ENCODE results near the gene CFAP46. TPM values are rescaled to one million over a fixed set of nuclear protein-coding genes. Genes with fewer than 3 reads are reported as not detected.

Gene CFAP46
- total and polyA plus RNA-seq, 4 donors, result 0.33 to 0.59 (median 0.42) TPM

DNA sequence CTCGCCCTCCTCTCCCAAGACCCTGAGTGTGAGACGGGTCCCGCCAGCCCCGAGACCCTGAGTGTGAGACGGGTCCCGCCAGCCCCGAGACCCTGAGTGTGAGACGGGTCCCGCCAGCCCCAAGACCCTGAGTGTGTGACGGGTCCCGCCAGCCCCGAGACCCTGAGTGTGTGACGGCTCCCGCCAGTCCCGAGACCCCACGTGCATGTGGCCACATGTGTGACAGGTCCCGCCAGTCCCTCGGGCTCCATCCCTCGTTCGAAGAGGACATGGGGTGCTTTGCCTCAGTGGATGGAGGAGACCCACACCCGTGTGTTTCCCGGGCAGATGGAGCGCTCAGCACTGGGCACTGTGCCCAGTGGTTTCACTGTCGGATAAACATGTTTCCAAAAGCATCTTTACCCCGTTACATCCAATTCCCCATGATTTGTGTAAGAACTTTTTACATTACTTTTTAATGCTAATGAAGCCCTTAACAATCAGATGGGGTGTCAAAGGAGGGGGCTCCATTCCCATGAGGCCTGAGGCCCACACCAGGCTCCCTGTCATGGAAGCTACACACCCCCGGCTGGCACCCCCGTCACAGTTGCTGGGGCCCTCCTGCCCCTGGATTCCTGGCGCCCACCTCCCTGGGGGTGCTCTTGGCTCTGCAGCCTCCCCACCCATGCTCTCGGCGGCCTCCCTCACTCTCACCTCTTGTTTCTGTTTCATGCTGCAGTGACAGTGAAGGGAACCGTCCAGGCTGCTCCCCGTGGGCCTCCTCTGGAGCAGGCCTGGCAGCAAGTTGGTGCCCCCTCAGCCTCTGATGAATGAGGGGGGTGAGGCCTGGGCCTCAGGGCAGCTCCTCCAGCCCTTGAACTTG lies 48.5 kb upstream of the CFAP46 start:
- Histone ChIP-seq H3K27me3 (ENCODE audit: control insufficient read depth in 4 of 4, insufficient read depth in 4 of 4, low read length in 3 of 4) (peaks cover 0 to 8% (median 1%) of the 10 kb centered on the region in 4 donors), H3K36me3 (ENCODE audit: control insufficient read depth in 4 of 4, insufficient read depth in 3 of 4, low read depth in 1 of 4, low read length in 3 of 4) (no peaks in the 10 kb centered on the region), H3K4me3 (ENCODE audit: low read depth in 1 of 3, low read length in 3 of 3) (no peak overlapping the region), H3K9ac (ENCODE audit: low read depth in 1 of 2, low read length in 2 of 2) (no peak overlapping the region), H3K9me3 (ENCODE audit: control insufficient read depth in 4 of 4, low read length in 3 of 4) (no peaks in the 10 kb centered on the region), H3K27ac (ENCODE audit: low read depth in 1 of 2, low read length in 2 of 2) (no peak overlapping the region), H3K4me1 (ENCODE audit: control insufficient read depth in 4 of 4, insufficient read depth in 4 of 4, low read length in 3 of 4) (peaks cover 0 to 4% (median 0%) of the 10 kb centered on the region in 4 donors)
- WGBS, result 84% methylated on average over 32 of the region's 32 CpGs
- TF ChIP-seq, protein P1, sequence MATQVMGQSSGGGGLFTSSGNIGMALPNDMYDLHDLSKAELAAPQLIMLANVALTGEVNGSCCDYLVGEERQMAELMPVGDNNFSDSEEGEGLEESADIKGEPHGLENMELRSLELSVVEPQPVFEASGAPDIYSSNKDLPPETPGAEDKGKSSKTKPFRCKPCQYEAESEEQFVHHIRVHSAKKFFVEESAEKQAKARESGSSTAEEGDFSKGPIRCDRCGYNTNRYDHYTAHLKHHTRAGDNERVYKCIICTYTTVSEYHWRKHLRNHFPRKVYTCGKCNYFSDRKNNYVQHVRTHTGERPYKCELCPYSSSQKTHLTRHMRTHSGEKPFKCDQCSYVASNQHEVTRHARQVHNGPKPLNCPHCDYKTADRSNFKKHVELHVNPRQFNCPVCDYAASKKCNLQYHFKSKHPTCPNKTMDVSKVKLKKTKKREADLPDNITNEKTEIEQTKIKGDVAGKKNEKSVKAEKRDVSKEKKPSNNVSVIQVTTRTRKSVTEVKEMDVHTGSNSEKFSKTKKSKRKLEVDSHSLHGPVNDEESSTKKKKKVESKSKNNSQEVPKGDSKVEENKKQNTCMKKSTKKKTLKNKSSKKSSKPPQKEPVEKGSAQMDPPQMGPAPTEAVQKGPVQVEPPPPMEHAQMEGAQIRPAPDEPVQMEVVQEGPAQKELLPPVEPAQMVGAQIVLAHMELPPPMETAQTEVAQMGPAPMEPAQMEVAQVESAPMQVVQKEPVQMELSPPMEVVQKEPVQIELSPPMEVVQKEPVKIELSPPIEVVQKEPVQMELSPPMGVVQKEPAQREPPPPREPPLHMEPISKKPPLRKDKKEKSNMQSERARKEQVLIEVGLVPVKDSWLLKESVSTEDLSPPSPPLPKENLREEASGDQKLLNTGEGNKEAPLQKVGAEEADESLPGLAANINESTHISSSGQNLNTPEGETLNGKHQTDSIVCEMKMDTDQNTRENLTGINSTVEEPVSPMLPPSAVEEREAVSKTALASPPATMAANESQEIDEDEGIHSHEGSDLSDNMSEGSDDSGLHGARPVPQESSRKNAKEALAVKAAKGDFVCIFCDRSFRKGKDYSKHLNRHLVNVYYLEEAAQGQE (IDR thresholded peaks at IDR 0.05), result no peak
- no peak for TF ChIP-seq HNF4G (IDR thresholded peaks at IDR 0.05)
- TF ChIP-seq, protein P2, sequence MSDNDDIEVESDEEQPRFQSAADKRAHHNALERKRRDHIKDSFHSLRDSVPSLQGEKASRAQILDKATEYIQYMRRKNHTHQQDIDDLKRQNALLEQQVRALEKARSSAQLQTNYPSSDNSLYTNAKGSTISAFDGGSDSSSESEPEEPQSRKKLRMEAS (IDR thresholded peaks at IDR 0.05), result no peak
- no peak for TF ChIP-seq JUND (IDR thresholded peaks at IDR 0.05)
- TF ChIP-seq, protein P3, sequence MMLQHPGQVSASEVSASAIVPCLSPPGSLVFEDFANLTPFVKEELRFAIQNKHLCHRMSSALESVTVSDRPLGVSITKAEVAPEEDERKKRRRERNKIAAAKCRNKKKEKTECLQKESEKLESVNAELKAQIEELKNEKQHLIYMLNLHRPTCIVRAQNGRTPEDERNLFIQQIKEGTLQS (IDR thresholded peaks at IDR 0.05), result no peak
- TF ChIP-seq, protein P4, sequence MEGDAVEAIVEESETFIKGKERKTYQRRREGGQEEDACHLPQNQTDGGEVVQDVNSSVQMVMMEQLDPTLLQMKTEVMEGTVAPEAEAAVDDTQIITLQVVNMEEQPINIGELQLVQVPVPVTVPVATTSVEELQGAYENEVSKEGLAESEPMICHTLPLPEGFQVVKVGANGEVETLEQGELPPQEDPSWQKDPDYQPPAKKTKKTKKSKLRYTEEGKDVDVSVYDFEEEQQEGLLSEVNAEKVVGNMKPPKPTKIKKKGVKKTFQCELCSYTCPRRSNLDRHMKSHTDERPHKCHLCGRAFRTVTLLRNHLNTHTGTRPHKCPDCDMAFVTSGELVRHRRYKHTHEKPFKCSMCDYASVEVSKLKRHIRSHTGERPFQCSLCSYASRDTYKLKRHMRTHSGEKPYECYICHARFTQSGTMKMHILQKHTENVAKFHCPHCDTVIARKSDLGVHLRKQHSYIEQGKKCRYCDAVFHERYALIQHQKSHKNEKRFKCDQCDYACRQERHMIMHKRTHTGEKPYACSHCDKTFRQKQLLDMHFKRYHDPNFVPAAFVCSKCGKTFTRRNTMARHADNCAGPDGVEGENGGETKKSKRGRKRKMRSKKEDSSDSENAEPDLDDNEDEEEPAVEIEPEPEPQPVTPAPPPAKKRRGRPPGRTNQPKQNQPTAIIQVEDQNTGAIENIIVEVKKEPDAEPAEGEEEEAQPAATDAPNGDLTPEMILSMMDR (IDR thresholded peaks at IDR 0.05; ENCODE audit: low read depth, low read length, missing input control), result no peak
- no peak for TF ChIP-seq GABPA (IDR thresholded peaks at IDR 0.05 in 1 of 2, conservative IDR thresholded peaks at IDR 0.05 in 1 of 2)
- TF ChIP-seq, protein P5, sequence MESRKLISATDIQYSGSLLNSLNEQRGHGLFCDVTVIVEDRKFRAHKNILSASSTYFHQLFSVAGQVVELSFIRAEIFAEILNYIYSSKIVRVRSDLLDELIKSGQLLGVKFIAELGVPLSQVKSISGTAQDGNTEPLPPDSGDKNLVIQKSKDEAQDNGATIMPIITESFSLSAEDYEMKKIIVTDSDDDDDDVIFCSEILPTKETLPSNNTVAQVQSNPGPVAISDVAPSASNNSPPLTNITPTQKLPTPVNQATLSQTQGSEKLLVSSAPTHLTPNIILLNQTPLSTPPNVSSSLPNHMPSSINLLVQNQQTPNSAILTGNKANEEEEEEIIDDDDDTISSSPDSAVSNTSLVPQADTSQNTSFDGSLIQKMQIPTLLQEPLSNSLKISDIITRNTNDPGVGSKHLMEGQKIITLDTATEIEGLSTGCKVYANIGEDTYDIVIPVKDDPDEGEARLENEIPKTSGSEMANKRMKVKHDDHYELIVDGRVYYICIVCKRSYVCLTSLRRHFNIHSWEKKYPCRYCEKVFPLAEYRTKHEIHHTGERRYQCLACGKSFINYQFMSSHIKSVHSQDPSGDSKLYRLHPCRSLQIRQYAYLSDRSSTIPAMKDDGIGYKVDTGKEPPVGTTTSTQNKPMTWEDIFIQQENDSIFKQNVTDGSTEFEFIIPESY (IDR thresholded peaks at IDR 0.05), result no peak
- no peak for TF ChIP-seq HNF4A (conservative IDR thresholded peaks at IDR 0.05)
- TF ChIP-seq NR2F2 (IDR thresholded peaks at IDR 0.05), result no peak
- TF ChIP-seq RAD21 (IDR thresholded peaks at IDR 0.05), result no peak
- no peak for TF ChIP-seq FOXA2 (IDR thresholded peaks at IDR 0.05)
- TF ChIP-seq RXRA (IDR thresholded peaks at IDR 0.05), result no peak
- TF ChIP-seq SP1 (IDR thresholded peaks at IDR 0.05), result no peak
- TF ChIP-seq TAF1 (conservative IDR thresholded peaks at IDR 0.05), result no peak
- TF ChIP-seq YY1 (IDR thresholded peaks at IDR 0.05), result no peak
- no peak for TF ChIP-seq FOXA1 (IDR thresholded peaks at IDR 0.05)
- no peak for TF ChIP-seq EGR1 (IDR thresholded peaks at IDR 0.05; ENCODE audit: low read depth in 2 of 2)
- no peak for DNase-seq (ENCODE audit: low spot score)

All from liver (tissue), 9 donors.